LNCaP clone FGC (cell line): Measurements from ENCODE around the gene SLC38A10.
A peak's percentile ranks its signal among the peaks of the same experiment; 100 is the strongest.

Experiments
- DNase-seq: peaks from one replicate; pipeline ENCODE4 v3.0.0-alpha.2; 2011; ENCODE audit warnings: low read depth
- H3K4me3 ChIP-seq: 2 replicates; pipeline ENCODE4 v1.5.1; 2011; ENCODE audit warnings: mild to moderate bottlenecking, low read depth, low read length, control low read depth
- CTCF ChIP-seq: IDR thresholded peaks from 2 replicates; pipeline ENCODE4 v1.5.1; 2012; ENCODE audit warnings: mild to moderate bottlenecking; ENCODE audit not compliant: control insufficient read depth, insufficient read depth; ENCODE audit errors: extremely low read depth

Gene SLC38A10

GRCh38 chr17:81277946-81278693 is 17.0 kb downstream of the SLC38A10 start:
- H3K4me3 ChIP-seq, result no peak overlapping the region
- DNase-seq, result no peak
- TF ChIP-seq CTCF, result no peak

GRCh38 chr17:81277421-81277820 is 17.7 kb downstream of the SLC38A10 start:
- peak; percentile 44 for DNase-seq
- no peak overlapping the region for H3K4me3 ChIP-seq
- TF ChIP-seq CTCF, result no peak

- DNase-seq, result no peak
- no peak for TF ChIP-seq CTCF
- no peak overlapping the region for H3K4me3 ChIP-seq
These were observed 18.3 kb downstream of the SLC38A10 start for GRCh38 chr17:81276781-81277180.

- no peak for TF ChIP-seq CTCF
- no peak for DNase-seq
- H3K4me3 ChIP-seq, result no peak overlapping the region
These were observed 20.6 kb downstream of the SLC38A10 start for GRCh38 chr17:81274471-81274855.

- no peak overlapping the region for H3K4me3 ChIP-seq
- DNase-seq, result no peak
- no peak for TF ChIP-seq CTCF
These were observed 21.2 kb downstream of the SLC38A10 start for GRCh38 chr17:81273698-81274470.

- TF ChIP-seq CTCF, result no peak
- peak; percentile 95 for DNase-seq
- H3K4me3 ChIP-seq, result no peak overlapping the region
These were observed 22.5 kb downstream of the SLC38A10 start for GRCh38 chr17:81272616-81273015.
